ENCODE data around the gene CLDN10. TPM values are rescaled to one million over a fixed set of nuclear protein-coding genes. Genes with fewer than 3 reads are reported as not detected.
"Not testable (repeated sequence)": the region's sequence is repeated elsewhere in the genome, so short reads cannot be mapped to it uniquely, and the experiment has no call there.

The CLDN10 gene
- total and polyA plus RNA-seq, 2 donors (not counting 1 experiment from before 2014, with no cell fraction given) = not detected

DNA sequence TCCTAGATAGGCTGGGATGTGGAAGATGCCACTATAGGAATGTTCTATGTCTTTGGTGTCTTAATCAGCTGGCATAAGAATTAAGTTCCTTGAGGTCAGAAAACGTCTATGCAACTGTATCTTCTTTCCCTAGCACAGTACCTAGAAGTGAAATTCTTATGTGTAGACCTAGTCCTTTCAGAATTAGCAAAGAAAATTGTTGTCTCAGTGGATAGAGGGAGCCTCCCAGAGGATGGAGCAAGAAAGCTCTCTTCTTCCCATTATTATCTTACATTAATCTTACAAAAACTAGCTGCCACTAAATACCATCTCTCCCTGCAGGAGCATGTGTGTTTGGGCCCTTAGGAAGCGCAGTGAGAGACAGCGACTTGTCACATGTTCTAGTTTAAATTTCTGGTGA, 11.6 kb downstream of the CLDN10 start:
- Histone ChIP-seq H3K4me3 (ENCODE audit: control extremely low read depth in 1 of 5, extremely low read depth in 1 of 5, insufficient read depth in 1 of 5, low read depth in 2 of 5, low read length in 4 of 5) (no peak overlapping the region), H3K4me1 (ENCODE audit: control insufficient read depth in 2 of 2, insufficient read depth in 2 of 2, low read length in 2 of 2) (no peaks in the 10 kb centered on the region), H4K20me1 (ENCODE audit: control insufficient read depth, insufficient read depth, low read length, poor library complexity, severe bottlenecking) (no peaks in the 10 kb centered on the region), H3K36me3 (replicated peaks in 1 of 2; ENCODE audit: control extremely low read depth in 1 of 2, control insufficient read depth in 1 of 2, extremely low read depth in 1 of 2, insufficient read depth in 2 of 2, low read length in 1 of 2) (no peaks in the 10 kb centered on the region), H3K9ac (ENCODE audit: low read length) (no peak overlapping the region), H3K27ac (ENCODE audit: low read length in 2 of 2) (no peak overlapping the region), H3K9me3 (ENCODE audit: control extremely low read depth in 1 of 3, control insufficient read depth in 2 of 3, insufficient read depth in 1 of 3, low read length in 2 of 3) (no peaks in the 10 kb centered on the region), H3K27me3 (replicated peaks in 1 of 4; ENCODE audit: control extremely low read depth in 1 of 4, control insufficient read depth in 3 of 4, insufficient read depth in 4 of 4, low read length in 3 of 4) (no peaks in the 10 kb centered on the region), H2AFZ (ENCODE audit: insufficient read depth, low read depth, low read length, poor library complexity, severe bottlenecking) (no peak overlapping the region), H3K4me2 (replicated peaks; ENCODE audit: low read depth, low read length, poor library complexity, severe bottlenecking) (no peak overlapping the region), H3K79me2 (ENCODE audit: control insufficient read depth, insufficient read depth, low read length) (no peaks in the 10 kb centered on the region)
- DNase-seq (no peak), ATAC-seq (ENCODE audit: low read depth) (no peak)
- Mint-ChIP-seq H3K4me1 (no peaks in the 10 kb centered on the region), H3K9me3 (ENCODE audit: insufficient read depth) (peaks cover 3% of the 10 kb centered on the region), H3K4me3 (no peak overlapping the region), H3K27ac (no peak overlapping the region), H3K27me3 (peaks cover 13% of the 10 kb centered on the region)
- intact Hi-C loops (cut with micrococcal nuclease) = no loop called here
- no CpG with 5 or more reads among the region's 3 CpGs for whole genome bisulfite sequencing (ENCODE audit: insufficient coverage)
- no peak for TF ChIP-seq EZH2 (IDR thresholded peaks at IDR 0.05; ENCODE audit: borderline replicate concordance, insufficient read depth, low read depth, low read length, poor library complexity, severe bottlenecking)
- TF ChIP-seq, protein P1, sequence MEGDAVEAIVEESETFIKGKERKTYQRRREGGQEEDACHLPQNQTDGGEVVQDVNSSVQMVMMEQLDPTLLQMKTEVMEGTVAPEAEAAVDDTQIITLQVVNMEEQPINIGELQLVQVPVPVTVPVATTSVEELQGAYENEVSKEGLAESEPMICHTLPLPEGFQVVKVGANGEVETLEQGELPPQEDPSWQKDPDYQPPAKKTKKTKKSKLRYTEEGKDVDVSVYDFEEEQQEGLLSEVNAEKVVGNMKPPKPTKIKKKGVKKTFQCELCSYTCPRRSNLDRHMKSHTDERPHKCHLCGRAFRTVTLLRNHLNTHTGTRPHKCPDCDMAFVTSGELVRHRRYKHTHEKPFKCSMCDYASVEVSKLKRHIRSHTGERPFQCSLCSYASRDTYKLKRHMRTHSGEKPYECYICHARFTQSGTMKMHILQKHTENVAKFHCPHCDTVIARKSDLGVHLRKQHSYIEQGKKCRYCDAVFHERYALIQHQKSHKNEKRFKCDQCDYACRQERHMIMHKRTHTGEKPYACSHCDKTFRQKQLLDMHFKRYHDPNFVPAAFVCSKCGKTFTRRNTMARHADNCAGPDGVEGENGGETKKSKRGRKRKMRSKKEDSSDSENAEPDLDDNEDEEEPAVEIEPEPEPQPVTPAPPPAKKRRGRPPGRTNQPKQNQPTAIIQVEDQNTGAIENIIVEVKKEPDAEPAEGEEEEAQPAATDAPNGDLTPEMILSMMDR (IDR thresholded peaks at IDR 0.05) = no peak
- ChIA-PET CTCF (no interaction called here), POLR2A (no interaction called here)

DNA sequence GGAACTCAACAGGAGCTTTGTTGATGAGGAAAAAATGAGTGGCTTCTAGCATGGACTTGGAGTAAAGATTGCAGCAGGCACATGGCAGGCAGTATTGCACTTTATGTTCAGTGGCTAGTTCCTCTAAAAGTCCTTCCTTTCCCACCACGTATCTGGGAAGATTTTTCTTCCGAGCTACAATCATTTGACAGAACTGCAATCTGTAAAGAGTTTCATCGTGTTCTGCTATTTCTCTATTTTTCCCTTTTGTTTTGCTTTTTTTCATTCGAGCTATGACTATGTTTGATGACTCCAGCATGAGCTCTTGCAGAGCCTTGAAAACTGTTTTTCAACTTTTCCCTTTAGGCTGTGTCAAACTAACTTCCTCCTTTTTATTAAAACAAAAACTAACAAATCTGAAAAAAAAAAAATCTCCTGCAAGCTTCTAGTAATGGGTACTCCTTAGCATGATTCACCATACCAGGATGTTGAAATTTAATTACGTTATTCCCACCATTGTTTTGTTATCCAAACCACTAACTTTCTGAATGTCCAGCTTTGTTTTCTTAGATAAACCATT, 12.3 kb downstream of the CLDN10 start:
- H3K36me3 ChIP-seq (replicated peaks in 1 of 2; ENCODE audit: control extremely low read depth in 1 of 2, control insufficient read depth in 1 of 2, extremely low read depth in 1 of 2, insufficient read depth in 2 of 2, low read length in 1 of 2) = no peaks in the 10 kb centered on the region
- no peaks in the 10 kb centered on the region for H3K79me2 ChIP-seq (ENCODE audit: control insufficient read depth, insufficient read depth, low read length)
- 0% methylated on average over 2 of the region's 5 CpGs for WGBS (ENCODE audit: insufficient coverage)
- no peaks in the 10 kb centered on the region for H4K20me1 ChIP-seq (ENCODE audit: control insufficient read depth, insufficient read depth, low read length, poor library complexity, severe bottlenecking)
- Mint-ChIP-seq H3K27me3 (peaks cover 14% of the 10 kb centered on the region), H3K4me3 (no peak overlapping the region), H3K27ac (no peak overlapping the region), H3K9me3 (ENCODE audit: insufficient read depth) (peaks cover 3% of the 10 kb centered on the region), H3K4me1 (no peaks in the 10 kb centered on the region)
- intact Hi-C loops (cut with micrococcal nuclease) = no loop called here
- ATAC-seq (ENCODE audit: low read depth) (no peak), DNase-seq (no peak)
- no peak overlapping the region for H3K9ac ChIP-seq (ENCODE audit: low read length)
- no peaks in the 10 kb centered on the region for H3K27me3 ChIP-seq (replicated peaks in 1 of 4; ENCODE audit: control extremely low read depth in 1 of 4, control insufficient read depth in 3 of 4, insufficient read depth in 4 of 4, low read length in 3 of 4)
- no peak overlapping the region for H3K4me3 ChIP-seq (ENCODE audit: control extremely low read depth in 1 of 5, extremely low read depth in 1 of 5, insufficient read depth in 1 of 5, low read depth in 2 of 5, low read length in 4 of 5)
- H3K9me3 ChIP-seq (ENCODE audit: control extremely low read depth in 1 of 3, control insufficient read depth in 2 of 3, insufficient read depth in 1 of 3, low read length in 2 of 3) = no peaks in the 10 kb centered on the region
- no peak overlapping the region for H3K27ac ChIP-seq (ENCODE audit: low read length in 2 of 2)
- no peaks in the 10 kb centered on the region for H3K4me1 ChIP-seq (ENCODE audit: control insufficient read depth in 2 of 2, insufficient read depth in 2 of 2, low read length in 2 of 2)
- ChIA-PET CTCF (interaction anchor here (1.0 kb wide), 1 partner anchor 269 kb away, joined by 3 read pairs; no protein-coding TSS in a partner anchor), POLR2A (no interaction called here)
- TF ChIP-seq EZH2 (IDR thresholded peaks at IDR 0.05; ENCODE audit: borderline replicate concordance, insufficient read depth, low read depth, low read length, poor library complexity, severe bottlenecking) = no peak
- TF ChIP-seq, protein P1 (IDR thresholded peaks at IDR 0.05) = no peak
- no peak overlapping the region for H3K4me2 ChIP-seq (replicated peaks; ENCODE audit: low read depth, low read length, poor library complexity, severe bottlenecking)
- H2AFZ ChIP-seq (ENCODE audit: insufficient read depth, low read depth, low read length, poor library complexity, severe bottlenecking) = no peak overlapping the region

DNA sequence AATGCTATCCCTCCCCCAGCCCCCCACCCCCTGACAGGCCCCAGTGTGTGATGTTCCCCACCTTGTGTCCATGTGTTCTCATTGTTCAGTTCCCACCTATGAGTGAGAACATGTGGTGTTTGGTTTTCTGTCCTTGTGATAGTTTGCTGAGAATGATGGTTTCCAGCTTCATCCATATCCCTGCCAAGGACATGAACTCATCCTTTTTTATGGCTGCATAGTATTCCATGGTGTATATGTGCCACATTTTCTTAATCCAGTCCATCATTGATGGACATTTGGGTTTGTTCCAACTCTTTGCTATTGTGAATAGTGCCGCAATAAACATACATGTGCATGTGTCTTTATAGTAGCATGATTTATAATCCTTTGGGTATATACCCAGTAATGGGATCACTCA, 13.2 kb downstream of the CLDN10 start:
- POLR2A ChIA-PET; intact Hi-C loops (cut with micrococcal nuclease): not testable (repeated sequence)
- WGBS (ENCODE audit: insufficient coverage) = no CpG with 5 or more reads among the region's 1 CpG

More for the DNA sequence above, 13.2 kb downstream of the CLDN10 start:
- H3K27ac ChIP-seq (ENCODE audit: low read length in 2 of 2); H3K9me3 Mint-ChIP-seq (ENCODE audit: insufficient read depth); DNase-seq; H3K9ac ChIP-seq (ENCODE audit: low read length); H3K4me2 ChIP-seq (replicated peaks; ENCODE audit: low read depth, low read length, poor library complexity, severe bottlenecking); H3K79me2 ChIP-seq (ENCODE audit: control insufficient read depth, insufficient read depth, low read length); H3K4me1 Mint-ChIP-seq; H3K27ac Mint-ChIP-seq; ATAC-seq (ENCODE audit: low read depth); H2AFZ ChIP-seq (ENCODE audit: insufficient read depth, low read depth, low read length, poor library complexity, severe bottlenecking); CTCF ChIA-PET; H3K4me3 ChIP-seq (ENCODE audit: control extremely low read depth in 1 of 5, extremely low read depth in 1 of 5, insufficient read depth in 1 of 5, low read depth in 2 of 5, low read length in 4 of 5); H3K27me3 ChIP-seq (replicated peaks in 1 of 4; ENCODE audit: control extremely low read depth in 1 of 4, control insufficient read depth in 3 of 4, insufficient read depth in 4 of 4, low read length in 3 of 4); H4K20me1 ChIP-seq (ENCODE audit: control insufficient read depth, insufficient read depth, low read length, poor library complexity, severe bottlenecking); H3K36me3 ChIP-seq (replicated peaks in 1 of 2; ENCODE audit: control extremely low read depth in 1 of 2, control insufficient read depth in 1 of 2, extremely low read depth in 1 of 2, insufficient read depth in 2 of 2, low read length in 1 of 2); H3K4me3 Mint-ChIP-seq; H3K9me3 ChIP-seq (ENCODE audit: control extremely low read depth in 1 of 3, control insufficient read depth in 2 of 3, insufficient read depth in 1 of 3, low read length in 2 of 3); H3K4me1 ChIP-seq (ENCODE audit: control insufficient read depth in 2 of 2, insufficient read depth in 2 of 2, low read length in 2 of 2): not testable (repeated sequence)
- peaks cover 20% of the 10 kb centered on the region for H3K27me3 Mint-ChIP-seq

All from B cell (primary cell).